ENCODE data around the gene BCKDHA. TPM values are rescaled to one million over a fixed set of nuclear protein-coding genes. Genes with fewer than 3 reads are reported as not detected.

Gene BCKDHA
- total and polyA plus RNA-seq, 2 donors (not counting 3 experiments of a cell fraction or from before 2014, with no cell fraction given) = 16.5 to 50.4 TPM

DNA sequence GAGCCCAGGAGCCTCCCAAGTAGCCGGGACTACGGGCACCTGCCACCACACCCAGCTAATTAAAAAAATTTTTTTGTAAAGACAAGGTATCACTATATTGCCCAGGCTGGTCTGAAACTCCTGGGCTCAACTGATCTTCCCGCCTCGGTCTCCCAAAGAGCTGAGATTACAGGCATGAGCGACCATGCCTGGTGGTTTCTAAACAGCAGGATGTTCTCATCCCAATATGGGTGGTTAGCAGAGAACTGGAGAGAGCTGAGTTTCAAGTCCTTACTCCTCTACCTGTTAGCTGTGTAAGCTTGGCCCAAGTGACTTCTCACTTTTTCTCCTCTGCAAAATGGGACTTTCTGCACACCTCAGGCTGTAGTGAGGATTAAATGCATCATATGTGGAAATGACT lies 13.3 kb upstream of the BCKDHA start:
- H3K27me3 ChIP-seq (ENCODE audit: control insufficient read depth in 2 of 2, insufficient read depth in 2 of 2, low read length in 2 of 2) = no peaks in the 10 kb centered on the region
- CTCF ChIA-PET = interaction anchor here (1.5 kb wide), 1 partner anchor 62 kb away, joined by 3 read pairs; no protein-coding TSS in a partner anchor
- TF ChIP-seq MYC (IDR thresholded peaks at IDR 0.05; ENCODE audit: low read depth, low read length) (no peak), FOS (IDR thresholded peaks at IDR 0.05; ENCODE audit: borderline replicate concordance, insufficient read depth, low read length) (no peak), POLR2AphosphoS5 (IDR thresholded peaks at IDR 0.05; ENCODE audit: insufficient read depth, low read depth, low read length) (no peak), EZH2 (IDR thresholded peaks at IDR 0.05; ENCODE audit: borderline replicate concordance, low read depth, low read length, severe bottlenecking) (no peak), POLR2A (IDR thresholded peaks at IDR 0.05; ENCODE audit: low read depth, low read length) (no peak), JUN (IDR thresholded peaks at IDR 0.05; ENCODE audit: borderline replicate concordance, insufficient read depth, insufficient read length, low read depth) (no peak), GATA2 (IDR thresholded peaks at IDR 0.05; ENCODE audit: insufficient read depth, insufficient read length, low read depth, low read length) (no peak)
- TF ChIP-seq, protein P1, sequence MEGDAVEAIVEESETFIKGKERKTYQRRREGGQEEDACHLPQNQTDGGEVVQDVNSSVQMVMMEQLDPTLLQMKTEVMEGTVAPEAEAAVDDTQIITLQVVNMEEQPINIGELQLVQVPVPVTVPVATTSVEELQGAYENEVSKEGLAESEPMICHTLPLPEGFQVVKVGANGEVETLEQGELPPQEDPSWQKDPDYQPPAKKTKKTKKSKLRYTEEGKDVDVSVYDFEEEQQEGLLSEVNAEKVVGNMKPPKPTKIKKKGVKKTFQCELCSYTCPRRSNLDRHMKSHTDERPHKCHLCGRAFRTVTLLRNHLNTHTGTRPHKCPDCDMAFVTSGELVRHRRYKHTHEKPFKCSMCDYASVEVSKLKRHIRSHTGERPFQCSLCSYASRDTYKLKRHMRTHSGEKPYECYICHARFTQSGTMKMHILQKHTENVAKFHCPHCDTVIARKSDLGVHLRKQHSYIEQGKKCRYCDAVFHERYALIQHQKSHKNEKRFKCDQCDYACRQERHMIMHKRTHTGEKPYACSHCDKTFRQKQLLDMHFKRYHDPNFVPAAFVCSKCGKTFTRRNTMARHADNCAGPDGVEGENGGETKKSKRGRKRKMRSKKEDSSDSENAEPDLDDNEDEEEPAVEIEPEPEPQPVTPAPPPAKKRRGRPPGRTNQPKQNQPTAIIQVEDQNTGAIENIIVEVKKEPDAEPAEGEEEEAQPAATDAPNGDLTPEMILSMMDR (IDR thresholded peaks at IDR 0.05; ENCODE audit: extremely low read depth in 1 of 2, insufficient read depth in 1 of 2, low read depth in 1 of 2, low read length in 2 of 2) = no peak
- TF ChIP-seq, protein P2, sequence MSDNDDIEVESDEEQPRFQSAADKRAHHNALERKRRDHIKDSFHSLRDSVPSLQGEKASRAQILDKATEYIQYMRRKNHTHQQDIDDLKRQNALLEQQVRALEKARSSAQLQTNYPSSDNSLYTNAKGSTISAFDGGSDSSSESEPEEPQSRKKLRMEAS (IDR thresholded peaks at IDR 0.05; ENCODE audit: insufficient read depth, insufficient read length) = no peak
- no peaks in the 10 kb centered on the region for H3K4me1 ChIP-seq (ENCODE audit: control insufficient read depth, extremely low read depth, insufficient read depth, low read length)
- H3K9ac ChIP-seq (replicated peaks; ENCODE audit: extremely low read depth, insufficient read depth, low read length) = no peak overlapping the region
- H4K20me1 ChIP-seq (replicated peaks; ENCODE audit: control insufficient read depth, extremely low read depth, insufficient read depth, low read length) = no peaks in the 10 kb centered on the region
- H3K4me3 ChIP-seq (replicated peaks in 1 of 3; ENCODE audit: insufficient read depth in 1 of 3, low read depth in 1 of 3, low read length in 3 of 3) = no peak overlapping the region
- FAIRE-seq = no peak
- H3K27ac ChIP-seq (ENCODE audit: insufficient read depth, low read depth, low read length) = no peak overlapping the region
- POLR2A ChIA-PET = no interaction called here
- peaks cover 3 to 5% of the 10 kb centered on the region in 2 experiments for H3K36me3 ChIP-seq (ENCODE audit: control insufficient read depth in 2 of 2, extremely low read depth in 1 of 2, insufficient read depth in 2 of 2, low read length in 2 of 2)
- BruUV-seq (replicated peaks) = no TSS peak
- no peaks in the 10 kb centered on the region for H3K9me3 ChIP-seq (replicated peaks; ENCODE audit: control insufficient read depth, insufficient read depth, low read length)
- no peak overlapping the region for H2AFZ ChIP-seq (ENCODE audit: low read depth, low read length)
- DNase-seq (ENCODE audit: low read depth, low spot score) = no peak
- no peaks in the 10 kb centered on the region for H3K79me2 ChIP-seq (ENCODE audit: control insufficient read depth, insufficient read depth, low read length)
- intact Hi-C loops (cut with micrococcal nuclease) = no loop called here
- no peaks in the 10 kb centered on the region for H3K9me1 ChIP-seq (replicated peaks; ENCODE audit: control insufficient read depth, extremely low read depth, insufficient read depth, low read length)
- dilution Hi-C loops (cut with MboI; ENCODE audit: extremely low pct_ligation_motif_present, low sequenced_read_pairs) = no loop called here
- no peak overlapping the region for H3K4me2 ChIP-seq (ENCODE audit: insufficient read depth, low read length)

All from endothelial cell of umbilical vein (primary cell).